ENCODE measurements around the gene CFAP52.
"Not testable (repeated sequence)": the region's sequence is repeated elsewhere in the genome, so short reads cannot be mapped to it uniquely, and the experiment has no call there.

The CFAP52 gene

GRCh38 chr17:9648521-9649110, 72.2 kb downstream of the CFAP52 start:
- peak; percentile 49 for DNase-seq

- DNase-seq, result no peak
Observed at GRCh38 chr17:9658593-9659211, 82.3 kb downstream of the CFAP52 start.

DNA sequence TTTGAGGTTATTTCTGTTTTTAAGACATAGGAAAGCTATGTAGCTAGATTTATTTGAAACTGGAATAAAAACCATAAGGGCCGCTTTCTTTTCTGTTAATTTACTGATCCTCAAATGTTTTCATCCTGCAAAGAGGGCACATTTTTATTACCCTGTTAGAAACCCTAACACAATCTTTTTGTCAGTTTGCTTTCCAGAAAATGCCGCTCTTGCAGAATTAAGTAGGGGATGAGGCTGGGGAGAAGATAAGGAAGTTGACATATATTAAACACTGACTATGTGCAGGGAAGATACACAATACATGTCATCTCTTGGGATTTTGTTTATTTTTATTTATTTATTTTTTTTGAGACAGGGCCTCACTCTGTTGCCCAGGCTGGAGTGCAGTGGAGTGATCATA, 84.6 kb downstream of the CFAP52 start:
- DNase-seq, result no peak

- not testable (repeated sequence) for DNase-seq
Observed at GRCh38 chr17:9663511-9663910, 87.1 kb downstream of the CFAP52 start.

GRCh38 chr17:9666461-9667050, 90.1 kb downstream of the CFAP52 start:
- DNase-seq, result no peak

DNA sequence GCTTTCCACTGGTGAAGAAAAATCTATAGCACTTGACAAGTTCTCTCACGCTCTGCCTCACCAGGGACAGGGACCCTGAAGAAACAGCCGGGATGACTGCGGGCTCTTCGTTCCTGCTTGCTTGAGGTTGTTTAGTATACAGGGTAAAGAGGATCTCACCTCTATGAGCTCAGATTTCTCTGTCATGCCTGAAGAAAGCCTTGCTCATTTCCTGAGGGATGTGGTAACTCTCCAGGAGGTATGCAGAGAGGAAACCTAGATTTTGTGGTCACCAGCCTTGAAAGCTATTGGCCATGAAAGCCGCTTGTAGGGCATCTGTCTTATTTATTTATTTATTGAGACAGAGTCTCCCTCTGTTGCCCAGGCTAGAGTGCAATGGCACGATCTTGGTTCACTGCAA, 92.1 kb downstream of the CFAP52 start:
- DNase-seq, result peak; percentile 68

GRCh38 chr17:9669551-9670008, 93.1 kb downstream of the CFAP52 start:
- no peak for DNase-seq

DNA sequence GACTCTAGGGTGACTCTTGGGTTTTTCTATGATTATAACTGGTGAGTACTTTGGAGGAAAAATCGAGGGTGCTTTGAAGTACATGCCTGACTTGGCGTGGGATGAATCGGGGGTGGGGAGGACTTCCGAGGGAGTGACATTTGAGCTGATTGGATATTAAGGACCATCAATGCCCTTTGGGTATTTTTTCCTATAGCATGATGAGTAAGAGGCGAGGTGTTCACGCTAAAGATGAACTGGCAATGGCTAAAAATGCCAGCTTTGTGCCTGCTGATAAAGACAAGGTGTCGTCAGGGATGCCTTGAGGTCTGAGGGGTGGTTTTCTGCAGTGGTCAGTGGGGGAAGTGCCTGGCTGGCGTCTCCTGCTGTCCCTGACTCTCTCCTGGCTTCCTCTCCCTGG, 94.2 kb downstream of the CFAP52 start:
- DNase-seq, result no peak

DNA sequence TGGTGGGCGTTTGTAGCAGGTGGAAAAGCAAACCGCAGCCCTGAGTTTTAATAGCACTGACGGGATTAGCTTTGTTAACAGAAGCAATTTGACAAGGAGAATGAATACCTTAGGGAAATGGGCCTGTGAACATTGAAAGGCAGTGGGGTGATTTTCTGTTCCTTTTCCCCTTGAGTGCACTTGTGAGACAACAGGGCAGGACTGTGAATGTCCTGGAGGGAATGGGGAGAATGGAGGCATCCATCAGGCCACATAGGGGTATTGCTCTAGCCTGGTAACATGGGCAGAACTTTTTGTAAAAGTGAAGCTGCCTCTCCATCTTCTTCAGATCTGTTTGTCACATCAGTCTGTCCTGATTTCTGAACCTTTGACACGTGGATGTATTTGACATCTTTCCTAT, 95.1 kb downstream of the CFAP52 start:
- DNase-seq, result no peak

- no peak for DNase-seq
Observed at GRCh38 chr17:9672266-9672665, 95.8 kb downstream of the CFAP52 start.

GRCh38 chr17:9672691-9673090, 96.2 kb downstream of the CFAP52 start:
- no peak for DNase-seq

DNA sequence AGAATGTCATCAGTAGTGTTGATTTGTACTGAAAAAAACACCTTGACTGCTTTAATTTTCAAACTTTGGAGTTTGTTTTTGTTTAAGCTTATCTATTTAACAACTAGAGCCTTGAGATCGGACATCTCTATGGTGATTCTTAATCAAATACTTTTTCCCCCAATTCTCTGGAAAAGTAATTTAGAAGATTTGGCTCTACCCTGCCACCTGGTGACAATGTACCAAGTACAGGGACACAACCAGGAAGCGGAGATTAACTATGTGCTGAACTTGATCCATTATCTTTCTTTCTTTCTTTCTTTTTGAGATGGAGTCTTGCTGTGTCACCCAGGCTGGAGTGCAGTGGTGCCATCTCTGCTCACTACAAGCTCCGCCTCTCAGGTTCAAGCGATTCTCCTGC, 99.6 kb downstream of the CFAP52 start:
- no peak for DNase-seq

GRCh38 chr17:9676820-9677310, 100.4 kb downstream of the CFAP52 start:
- DNase-seq, result peak; percentile 92

- no peak for DNase-seq
Observed at GRCh38 chr17:9677411-9677810, 101.0 kb downstream of the CFAP52 start.

GRCh38 chr17:9677896-9678295, 101.5 kb downstream of the CFAP52 start:
- DNase-seq, result no peak

GRCh38 chr17:9684955-9685621, 108.6 kb downstream of the CFAP52 start:
- DNase-seq, result no peak

All from kidney glomerular epithelial cell (primary cell).